Esophagus muscularis mucosa (tissue), 4 donors: ENCODE measurements around the gene COL9A2.

Experiments used
- CTCF ChIP-seq, 3 experiments: fragments of 200-600 bp in 2 of 3; fragments of 450-650 bp in 1 of 3; sonication (generic) in 2 of 3; IDR thresholded peaks; one replicate each; pipeline ENCODE4 v1.5.1; 2017 to 2019; ENCODE audit warnings: antibody characterized with exemption in 3 of 3, mild to moderate bottlenecking in 2 of 3, moderate library complexity in 1 of 3
- EP300 ChIP-seq: sonication (generic); formaldehyde crosslinking; IDR thresholded peaks from one replicate; pipeline ENCODE4 v1.6.1; 2017; ENCODE audit warnings: antibody characterized with exemption
- POLR2A ChIP-seq: fragments of 450-650 bp; IDR thresholded peaks from one replicate; pipeline ENCODE4 v1.6.1; 2017; ENCODE audit warnings: antibody characterized with exemption, moderate library complexity, mild to moderate bottlenecking, low read depth
- POLR2AphosphoS5 ChIP-seq, 2 donors: sonication (generic); formaldehyde crosslinking; IDR thresholded peaks; one replicate each; pipeline ENCODE4 v1.6.1; 2017; ENCODE audit warnings: antibody characterized with exemption in 2 of 2

- TF ChIP-seq CTCF (IDR thresholded peaks at IDR 0.05), result no peak
- no peak for TF ChIP-seq EP300
- no peak for TF ChIP-seq POLR2A
- no peak for TF ChIP-seq POLR2AphosphoS5 (IDR thresholded peaks at IDR 0.05)
Observed at GRCh38 chr1:40258445-40258769, 58.7 kb downstream of the COL9A2 start.
